ENCODE results near the gene HTRA3.

DNA sequence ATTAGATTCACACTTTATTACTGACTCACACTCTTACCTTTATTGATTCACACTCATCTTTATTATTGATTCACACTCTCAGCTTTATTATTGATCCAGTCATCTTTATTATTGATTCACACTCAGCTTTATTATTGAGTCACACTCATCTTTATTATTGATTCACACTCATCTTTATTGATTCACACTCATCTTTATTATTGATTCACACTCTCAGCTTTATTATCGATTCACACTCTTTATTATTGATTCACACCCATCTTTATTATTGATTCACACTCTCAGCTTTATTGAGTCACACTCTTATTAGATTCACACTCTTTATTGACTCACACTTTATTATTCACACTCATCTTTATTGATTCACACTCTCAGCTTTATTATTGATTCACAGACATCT, 31.3 kb downstream of the HTRA3 start:
- no peak for TF ChIP-seq POLR2A (IDR thresholded peaks at IDR 0.05)
- no peak for TF ChIP-seq CTCF (IDR thresholded peaks at IDR 0.05)
